ENCODE data around the gene MMAA. TPM values are rescaled to one million over a fixed set of nuclear protein-coding genes. Genes with fewer than 3 reads are reported as not detected.
"Not testable (repeated sequence)": the region's sequence is repeated elsewhere in the genome, so short reads cannot be mapped to it uniquely, and the experiment has no call there.

The MMAA gene
- total RNA-seq, 8 experiments from 2014 or later: 2.3 to 15.2 (median 5.8) TPM

DNA sequence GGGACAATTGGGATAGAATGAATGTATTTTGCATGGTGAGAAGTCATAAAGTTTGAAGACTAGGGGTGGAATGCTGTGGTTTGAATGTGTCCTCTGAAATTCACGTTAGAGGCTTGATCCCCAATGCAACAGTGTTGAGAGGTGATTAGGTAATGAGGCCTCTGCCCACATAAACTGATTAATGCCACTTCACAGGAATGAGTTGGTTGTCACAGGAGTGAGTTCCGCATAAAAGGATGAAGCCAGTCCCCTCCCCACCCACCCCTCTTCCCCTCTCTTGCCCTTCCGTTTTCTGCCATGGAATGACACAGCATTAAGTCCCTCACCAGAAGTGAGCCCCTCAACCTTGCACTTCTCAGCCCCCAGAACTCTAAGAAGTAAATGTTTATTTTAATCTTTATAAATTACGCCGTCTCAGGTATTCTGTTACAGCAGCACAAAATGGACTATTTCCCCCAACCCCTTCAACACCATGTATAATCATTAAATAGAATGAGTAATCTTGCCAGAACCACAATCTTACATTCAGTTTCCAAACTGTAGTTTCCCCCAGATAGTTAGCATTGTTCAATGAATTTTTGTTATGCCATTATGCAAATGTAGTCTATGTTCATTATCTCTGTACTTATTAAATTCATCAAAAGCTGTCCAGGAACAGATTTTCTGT is 5.5 kb upstream of the MMAA start:
- Histone ChIP-seq H3K4me3 (no peak overlapping the region), H3K27ac (no peak overlapping the region), H3K4me1 (replicated peaks in 1 of 2) (peaks cover 0 to 6% of the 10 kb centered on the region in 2 donors)
- 0 to 100% (median 89%) methylated on average over 1 to 4 of the region's 5 CpGs; no CpG with 5 or more reads in 4 of the 10 experiments for WGBS, 10 experiments
- in situ Hi-C loops (cut with MboI; ENCODE audit: low pct_unique_long_range_greater_than_20kb in 2 of 9, low sequenced_read_pairs in 9 of 9, unreplicated experiment in 9 of 9): loop anchor here in 6 of 9 experiments (10.0 to 25.0 kb wide), 2 partner anchors 376 to 399 kb away; no protein-coding TSS in a partner anchor
- ATAC-seq (replicated peaks in 6 of 8): no peak

DNA sequence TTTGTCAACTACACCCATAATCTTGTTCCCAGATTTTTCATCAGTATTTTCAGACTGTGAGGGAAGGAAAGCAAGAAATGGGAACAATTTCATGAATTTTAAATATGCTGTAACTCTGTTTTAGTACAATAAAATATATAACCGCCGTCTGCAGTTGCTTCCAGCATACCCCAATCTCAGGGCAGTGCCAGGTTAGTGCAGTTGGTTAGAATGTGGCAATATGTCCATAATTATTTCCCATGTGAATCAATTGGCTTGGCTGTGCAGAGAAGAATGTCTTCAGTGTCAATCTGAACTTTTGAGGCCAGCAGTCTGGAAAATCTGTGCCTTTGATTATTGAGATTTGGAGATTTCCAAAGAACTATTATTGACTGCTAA is 5.0 kb upstream of the MMAA start:
- Histone ChIP-seq H3K4me1 (replicated peaks in 1 of 2) (peaks cover 0 to 6% of the 10 kb centered on the region in 2 donors), H3K4me3 (no peak overlapping the region), H3K27ac (no peak overlapping the region)
- ATAC-seq (replicated peaks in 6 of 8): no peak
- in situ Hi-C loops (cut with MboI; ENCODE audit: low pct_unique_long_range_greater_than_20kb in 2 of 9, low sequenced_read_pairs in 9 of 9, unreplicated experiment in 9 of 9): loop anchor here in 6 of 9 experiments (10.0 to 25.0 kb wide), 2 partner anchors 377 to 399 kb away; no protein-coding TSS in a partner anchor
- 24 to 100% (median 80%) methylated on average over 2 of the region's 2 CpGs; no CpG with 5 or more reads in 3 of the 10 experiments for WGBS, 10 experiments

GRCh38 chr4:145618210-145618931 is 814 bp upstream of the MMAA start:
- in situ Hi-C loops (cut with MboI; ENCODE audit: low pct_unique_long_range_greater_than_20kb in 2 of 9, low sequenced_read_pairs in 9 of 9, unreplicated experiment in 9 of 9): loop anchor here in 6 of 9 experiments (10.0 to 25.0 kb wide), 2 partner anchors 381 to 404 kb away; no protein-coding TSS in a partner anchor

DNA sequence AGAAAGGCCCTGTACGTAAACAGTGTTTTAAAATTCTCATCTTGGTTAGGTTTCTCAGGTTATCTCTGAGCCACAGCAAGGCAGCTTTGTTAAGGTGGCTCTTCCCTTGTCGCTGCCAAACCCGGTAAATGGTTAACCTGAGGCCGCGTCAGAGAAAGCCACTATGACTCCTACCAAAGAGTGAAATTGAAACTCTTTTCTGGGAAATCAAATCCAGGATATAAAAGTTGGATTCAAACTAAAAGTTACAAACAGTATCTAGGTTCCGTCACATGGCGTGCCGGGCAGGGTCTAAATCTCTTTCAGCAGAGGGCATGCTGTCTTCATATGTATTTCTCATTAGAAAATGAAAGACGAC is 433 bp downstream of the MMAA start:
- Histone ChIP-seq H3K27ac (peak overlapping the region; percentile 70 to 83), H3K4me3 (peak overlapping the region; percentile 56 to 71 (median 63)), H3K4me1 (replicated peaks in 1 of 2) (peaks cover 0 to 6% of the 10 kb centered on the region in 2 donors)
- 0 to 70% (median 5%) methylated on average over 1 to 9 of the region's 9 CpGs for WGBS, 10 experiments
- ATAC-seq (replicated peaks in 6 of 8): peak; percentile 26 to 51 (median 39)
- in situ Hi-C loops (cut with MboI; ENCODE audit: low pct_unique_long_range_greater_than_20kb in 2 of 9, low sequenced_read_pairs in 9 of 9, unreplicated experiment in 9 of 9): loop anchor here in 6 of 9 experiments (10.0 to 25.0 kb wide), 2 partner anchors 382 to 405 kb away; no protein-coding TSS in a partner anchor

More at GRCh38 chr4:145618210-145618931, 814 bp upstream of the MMAA start:
- H3K4me3 ChIP-seq: peak overlapping the region; percentile 56 to 71 (median 63)
- 0 to 10% (median 4%) methylated on average over 2 to 18 of the region's 19 CpGs for WGBS, 10 experiments
- H3K27ac ChIP-seq: peak overlapping the region; percentile 83 to 91
- peak in 2 of 8 experiments; percentile 0 to 3 for ATAC-seq (replicated peaks in 6 of 8)
- peaks cover 0 to 6% of the 10 kb centered on the region in 2 donors for H3K4me1 ChIP-seq (replicated peaks in 1 of 2)

DNA sequence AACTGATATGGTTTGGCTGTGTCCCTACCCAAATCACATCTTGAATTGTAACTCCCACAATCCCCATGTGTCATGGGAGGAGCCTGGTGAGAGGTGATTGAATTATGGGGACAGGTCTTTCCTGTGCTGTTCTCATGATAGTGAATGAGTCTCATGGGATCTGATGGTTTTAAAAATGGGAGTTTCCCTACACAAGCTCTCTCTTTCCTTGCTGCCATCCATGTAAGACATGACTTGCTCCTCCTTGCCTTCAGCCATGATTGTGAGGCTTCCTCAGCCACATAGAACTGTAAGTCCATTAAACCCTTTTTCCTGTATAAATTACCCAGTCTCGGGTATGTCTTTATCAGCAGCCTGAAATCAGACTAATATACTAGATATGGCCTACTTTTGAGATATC is 2.9 kb downstream of the MMAA start:
- 80 to 100% (median 100%) methylated on average over 1 of the region's 1 CpG; no CpG with 5 or more reads in 4 of the 10 experiments for WGBS, 10 experiments
- ATAC-seq (replicated peaks in 6 of 8); H3K4me1 ChIP-seq (replicated peaks in 1 of 2); H3K27ac ChIP-seq; H3K4me3 ChIP-seq: not testable (repeated sequence)
- in situ Hi-C loops (cut with MboI; ENCODE audit: low pct_unique_long_range_greater_than_20kb in 2 of 9, low sequenced_read_pairs in 9 of 9, unreplicated experiment in 9 of 9): loop anchor here in 5 of 9 experiments (25.0 kb wide), 1 partner anchor 385 kb away; no protein-coding TSS in a partner anchor

GRCh38 chr4:145623831-145624230 is 4.6 kb downstream of the MMAA start:
- in situ Hi-C loops (cut with MboI; ENCODE audit: low pct_unique_long_range_greater_than_20kb in 2 of 9, low sequenced_read_pairs in 9 of 9, unreplicated experiment in 9 of 9): loop anchor here in 5 of 9 experiments (25.0 kb wide), 1 partner anchor 387 kb away; no protein-coding TSS in a partner anchor
- Histone ChIP-seq H3K27ac (no peak overlapping the region), H3K4me3 (no peak overlapping the region), H3K4me1 (replicated peaks in 1 of 2) (no peaks in the 10 kb centered on the region)
- WGBS, 10 experiments: 60 to 100% (median 88%) methylated on average over 1 of the region's 1 CpG; no CpG with 5 or more reads in 3 of the 10 experiments
- ATAC-seq (replicated peaks in 6 of 8): no peak

GRCh38 chr4:145625677-145626622 is 6.8 kb downstream of the MMAA start:
- 56 to 97% (median 87%) methylated on average over 3 to 10 of the region's 10 CpGs for WGBS, 10 experiments
- no peak for ATAC-seq (replicated peaks in 6 of 8)

GRCh38 chr4:145626623-145626982 is 7.4 kb downstream of the MMAA start:
- 48 to 100% (median 100%) methylated on average over 1 to 2 of the region's 2 CpGs; no CpG with 5 or more reads in 1 of the 10 experiments for WGBS, 10 experiments
- Histone ChIP-seq H3K4me3 (no peak overlapping the region), H3K27ac (no peak overlapping the region), H3K4me1 (replicated peaks in 1 of 2) (no peaks in the 10 kb centered on the region)
- in situ Hi-C loops (cut with MboI; ENCODE audit: low pct_unique_long_range_greater_than_20kb in 2 of 9, low sequenced_read_pairs in 9 of 9, unreplicated experiment in 9 of 9): no loop called here
- no peak for ATAC-seq (replicated peaks in 6 of 8)

More at GRCh38 chr4:145625677-145626622, 6.8 kb downstream of the MMAA start:
- in situ Hi-C loops (cut with MboI; ENCODE audit: low pct_unique_long_range_greater_than_20kb in 2 of 9, low sequenced_read_pairs in 9 of 9, unreplicated experiment in 9 of 9): no loop called here
- Histone ChIP-seq H3K4me3 (no peak overlapping the region), H3K27ac (no peak overlapping the region), H3K4me1 (replicated peaks in 1 of 2) (no peaks in the 10 kb centered on the region)

- H3K27ac ChIP-seq: no peak overlapping the region
- in situ Hi-C loops (cut with MboI; ENCODE audit: low pct_unique_long_range_greater_than_20kb in 2 of 9, low sequenced_read_pairs in 9 of 9, unreplicated experiment in 9 of 9): no loop called here
- 57 to 100% (median 83%) methylated on average over 1 of the region's 1 CpG; no CpG with 5 or more reads in 7 of the 10 experiments for WGBS, 10 experiments
These were observed 15.9 kb downstream of the MMAA start for GRCh38 chr4:145635117-145635516.

GRCh38 chr4:145635630-145636029 is 16.4 kb downstream of the MMAA start:
- ATAC-seq (replicated peaks in 6 of 8): no peak
- Histone ChIP-seq H3K4me1 (replicated peaks in 1 of 2) (no peaks in the 10 kb centered on the region), H3K27ac (no peak overlapping the region), H3K4me3 (no peak overlapping the region)
- in situ Hi-C loops (cut with MboI; ENCODE audit: low pct_unique_long_range_greater_than_20kb in 2 of 9, low sequenced_read_pairs in 9 of 9, unreplicated experiment in 9 of 9): no loop called here

More at GRCh38 chr4:145635117-145635516, 15.9 kb downstream of the MMAA start:
- ATAC-seq (replicated peaks in 6 of 8): no peak
- H3K4me1 ChIP-seq (replicated peaks in 1 of 2): no peaks in the 10 kb centered on the region
- no peak overlapping the region for H3K4me3 ChIP-seq

DNA sequence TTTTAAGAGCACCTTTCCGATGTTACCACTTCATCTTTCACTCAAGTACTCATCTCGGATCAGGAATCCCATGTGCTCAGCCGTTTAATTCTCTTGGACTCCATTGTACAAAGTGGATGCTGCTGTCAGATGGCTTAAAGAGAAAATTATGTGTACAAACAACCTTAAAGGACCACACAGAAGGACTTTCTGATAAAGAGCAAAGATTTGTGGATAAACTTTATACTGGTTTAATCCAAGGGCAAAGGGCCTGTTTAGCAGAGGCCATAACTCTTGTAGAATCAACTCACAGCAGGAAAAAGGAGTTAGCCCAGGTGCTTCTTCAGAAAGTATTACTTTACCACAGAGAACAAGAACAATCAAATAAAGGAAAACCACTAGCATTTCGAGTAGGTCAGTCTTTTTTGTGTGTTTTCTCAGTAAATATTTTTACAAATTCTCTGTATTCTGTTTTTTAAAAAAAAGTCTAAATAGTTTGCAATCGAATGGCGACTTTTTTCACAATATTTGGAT is 20.1 kb downstream of the MMAA start:
- 79 to 93% (median 85%) methylated on average over 1 to 6 of the region's 6 CpGs for WGBS, 10 experiments
- H3K4me3 ChIP-seq: no peak overlapping the region
- in situ Hi-C loops (cut with MboI; ENCODE audit: low pct_unique_long_range_greater_than_20kb in 2 of 9, low sequenced_read_pairs in 9 of 9, unreplicated experiment in 9 of 9): no loop called here
- no peaks in the 10 kb centered on the region for H3K4me1 ChIP-seq (replicated peaks in 1 of 2)
- H3K27ac ChIP-seq: no peak overlapping the region
- ATAC-seq (replicated peaks in 6 of 8): no peak

DNA sequence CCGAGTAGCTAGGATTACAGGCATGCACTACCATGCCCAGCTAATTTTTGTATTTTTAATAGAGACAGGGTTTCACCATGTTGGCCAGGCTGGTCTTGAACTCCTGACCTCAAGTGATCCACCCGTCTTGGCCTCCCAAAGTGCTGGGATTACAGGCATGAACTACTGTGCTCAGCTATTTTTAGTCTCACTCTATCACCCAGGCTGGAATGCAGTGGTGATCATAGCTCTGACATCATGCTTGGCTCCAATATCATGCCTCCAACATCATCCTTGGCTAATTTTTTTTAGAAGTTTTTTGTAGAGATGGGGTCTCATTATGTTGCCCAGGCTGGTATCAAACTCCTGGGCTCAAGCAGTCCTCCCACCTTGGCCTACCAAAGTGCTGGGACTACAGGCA is 21.1 kb downstream of the MMAA start:
- in situ Hi-C loops (cut with MboI; ENCODE audit: low pct_unique_long_range_greater_than_20kb in 2 of 9, low sequenced_read_pairs in 9 of 9, unreplicated experiment in 9 of 9); H3K27ac ChIP-seq; H3K4me1 ChIP-seq (replicated peaks in 1 of 2); H3K4me3 ChIP-seq: not testable (repeated sequence)
- peak in 4 of 8 experiments; percentile 38 to 74 (median 54) for ATAC-seq (replicated peaks in 6 of 8)
- 50 to 89% (median 84%) methylated on average over 1 of the region's 2 CpGs; no CpG with 5 or more reads in 6 of the 10 experiments for WGBS, 10 experiments
